HEK293 (cell line): Measurements from ENCODE around the gene RACK1.

ENCODE experiments used
- AEBP2 ChIP-seq: fragments of 450-650 bp; formaldehyde crosslinking; IDR thresholded peaks from 2 replicates; pipeline ENCODE4 v1.5.1; 2016; ENCODE audit warnings: missing biosample characterization, missing genetic modification characterization, borderline replicate concordance
- GLI2 ChIP-seq: fragments of 450-650 bp; formaldehyde crosslinking; IDR thresholded peaks from 2 replicates; pipeline ENCODE4; 2017; ENCODE audit warnings: missing biosample characterization, missing genetic modification characterization, low read depth, borderline replicate concordance
- KLF10 ChIP-seq: fragments of 450-650 bp; IDR thresholded peaks from 2 replicates; pipeline ENCODE4 v1.5.1; 2018; ENCODE audit warnings: missing biosample characterization, mild to moderate bottlenecking, missing genetic modification characterization
- KLF8 ChIP-seq: fragments of 450-650 bp; formaldehyde crosslinking; IDR thresholded peaks from 2 replicates; pipeline ENCODE4 v1.5.1; 2016; ENCODE audit warnings: missing biosample characterization, missing genetic modification characterization
- OSR2 ChIP-seq: fragments of 450-650 bp; formaldehyde crosslinking; IDR thresholded peaks from 2 replicates; pipeline ENCODE4 v1.5.1; 2016; ENCODE audit warnings: missing biosample characterization, missing genetic modification characterization
- PRDM6 ChIP-seq: fragments of 450-650 bp; formaldehyde crosslinking; IDR thresholded peaks from 2 replicates; pipeline ENCODE4 v1.5.1; 2017; ENCODE audit warnings: missing biosample characterization, missing genetic modification characterization
- RBAK ChIP-seq: fragments of 450-650 bp; formaldehyde crosslinking; IDR thresholded peaks from 2 replicates; pipeline ENCODE4 v1.5.1; 2016; ENCODE audit warnings: missing biosample characterization, missing genetic modification characterization
- SCRT1 ChIP-seq: fragments of 450-650 bp; formaldehyde crosslinking; IDR thresholded peaks from 2 replicates; pipeline ENCODE4 v1.5.1; 2016; ENCODE audit warnings: missing biosample characterization, missing genetic modification characterization, borderline replicate concordance
- SP2 ChIP-seq: fragments of 450-650 bp; formaldehyde crosslinking; IDR thresholded peaks from 2 replicates; pipeline ENCODE4 v1.5.1; 2016; ENCODE audit warnings: missing biosample characterization, missing genetic modification characterization
- ZBTB44 ChIP-seq: fragments of 450-650 bp; IDR thresholded peaks from 2 replicates; pipeline ENCODE4 v1.5.1; 2018; ENCODE audit warnings: missing biosample characterization, mild to moderate bottlenecking, missing genetic modification characterization
- ZBTB8A ChIP-seq: fragments of 450-650 bp; formaldehyde crosslinking; IDR thresholded peaks from 2 replicates; pipeline ENCODE4 v1.5.1; 2016; ENCODE audit warnings: missing biosample characterization, missing genetic modification characterization
- ZNF140 ChIP-seq: fragments of 450-650 bp; formaldehyde crosslinking; IDR thresholded peaks from 2 replicates; pipeline ENCODE4 v1.5.1; 2016; ENCODE audit warnings: missing biosample characterization, missing genetic modification characterization
- ZNF148 ChIP-seq: fragments of 450-650 bp; formaldehyde crosslinking; IDR thresholded peaks from 2 replicates; pipeline ENCODE4 v1.5.0; 2017; ENCODE audit warnings: missing biosample characterization, missing genetic modification characterization, borderline replicate concordance
- ZNF223 ChIP-seq: fragments of 450-650 bp; formaldehyde crosslinking; IDR thresholded peaks from 2 replicates; pipeline ENCODE4 v1.5.1; 2016; ENCODE audit warnings: missing biosample characterization, missing genetic modification characterization
- ZNF26 ChIP-seq: fragments of 450-650 bp; formaldehyde crosslinking; IDR thresholded peaks from 2 replicates; pipeline ENCODE4 v1.5.1; 2016; ENCODE audit warnings: missing biosample characterization, missing genetic modification characterization
- ZNF341 ChIP-seq: fragments of 450-650 bp; formaldehyde crosslinking; IDR thresholded peaks from 2 replicates; pipeline ENCODE4; 2016; ENCODE audit warnings: low read depth, missing biosample characterization, missing genetic modification characterization
- ZNF433 ChIP-seq: fragments of 450-650 bp; formaldehyde crosslinking; IDR thresholded peaks from 2 replicates; pipeline ENCODE4 v1.5.1; 2016; ENCODE audit warnings: missing biosample characterization, missing genetic modification characterization, low read depth
- ZNF513 ChIP-seq: fragments of 450-650 bp; IDR thresholded peaks from 2 replicates; pipeline ENCODE4 v1.5.1; 2018; ENCODE audit warnings: missing biosample characterization, missing genetic modification characterization
- ZNF555 ChIP-seq: fragments of 450-650 bp; formaldehyde crosslinking; conservative IDR thresholded peaks from 2 replicates; pipeline ENCODE4 v1.5.1; 2017; ENCODE audit warnings: missing biosample characterization, mild to moderate bottlenecking, missing genetic modification characterization, inconsistent platforms
- ZNF558 ChIP-seq: fragments of 450-650 bp; formaldehyde crosslinking; IDR thresholded peaks from 2 replicates; pipeline ENCODE4 v1.5.1; 2016; ENCODE audit warnings: missing biosample characterization, missing genetic modification characterization
- ZNF621 ChIP-seq: fragments of 450-650 bp; formaldehyde crosslinking; IDR thresholded peaks from 2 replicates; pipeline ENCODE4 v1.5.1; 2017; ENCODE audit warnings: missing biosample characterization, missing genetic modification characterization
- ZNF747 ChIP-seq: fragments of 450-650 bp; formaldehyde crosslinking; IDR thresholded peaks from 2 replicates; pipeline ENCODE4 v1.5.1; 2016; ENCODE audit warnings: missing biosample characterization, missing genetic modification characterization
- TF ChIP-seq, protein P1 (sequence below): fragments of 450-650 bp; formaldehyde crosslinking; IDR thresholded peaks from 2 replicates; pipeline ENCODE4 v1.5.1; 2016; ENCODE audit warnings: missing biosample characterization, missing genetic modification characterization
- TF ChIP-seq, protein P2 (sequence below): fragments of 450-650 bp; formaldehyde crosslinking; IDR thresholded peaks from 2 replicates; pipeline ENCODE4 v1.5.1; 2016; ENCODE audit warnings: missing biosample characterization, missing genetic modification characterization

The RACK1 gene

DNA sequence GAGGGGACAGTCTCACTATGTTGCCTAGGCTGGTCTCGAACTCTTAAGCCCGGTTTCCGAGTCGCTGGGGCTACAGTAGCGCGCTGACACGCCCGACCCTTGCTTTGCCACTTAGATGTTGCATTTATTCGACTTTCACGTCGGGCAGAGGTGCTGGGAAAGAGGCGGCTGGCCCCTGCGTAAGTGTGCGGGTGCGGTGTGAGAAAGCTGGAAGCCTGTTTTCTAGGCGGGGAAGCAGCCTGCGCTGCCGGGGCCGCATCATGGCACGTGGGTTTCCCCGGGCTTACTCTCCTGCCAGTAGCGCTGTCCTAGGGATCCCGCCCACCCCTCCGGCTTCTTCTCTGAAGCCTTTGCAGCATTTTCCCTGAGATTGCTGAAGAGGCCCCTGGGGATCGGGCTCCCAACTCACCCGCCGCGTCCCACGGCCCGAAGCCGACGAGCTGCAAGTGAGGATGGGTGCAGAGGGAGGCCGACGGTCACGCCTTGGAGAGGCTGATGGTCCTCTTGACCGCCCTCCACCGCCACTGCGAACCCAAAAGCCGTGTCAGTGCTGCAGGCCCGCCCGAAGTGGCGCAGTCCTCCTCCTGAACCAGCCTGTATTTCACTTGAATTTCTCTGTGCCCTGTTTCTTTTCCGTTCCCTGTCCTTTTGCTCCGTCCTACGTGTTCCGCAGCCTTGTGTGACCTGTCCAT is 26.4 kb downstream of the RACK1 start (continued):
- TF ChIP-seq PRDM6 (tag by site-specific recombination) (no peak), ZBTB44 (tag by site-specific recombination) (peak; percentile 86), ZBTB8A (tag by site-specific recombination) (peak; percentile 85), ZNF747 (tag by site-specific recombination) (no peak), OSR2 (tag by site-specific recombination) (peak; percentile 84), ZNF558 (tag by site-specific recombination) (no peak), ZNF140 (tag by site-specific recombination) (no peak), ZNF433 (tag by site-specific recombination) (no peak), AEBP2 (no peak), GLI2 (tag by site-specific recombination) (no peak), ZNF555 (no peak), ZNF148 (tag by site-specific recombination) (no peak), ZNF26 (no peak), ZNF341 (tag by site-specific recombination) (peak; percentile 92), ZNF513 (tag by site-specific recombination) (no peak), KLF10 (tag by site-specific recombination) (no peak; the same call in 1 of the 2 replicates), RBAK (tag by site-specific recombination) (no peak), ZNF621 (no peak), SCRT1 (no peak), SP2 (peak; percentile 55; the same call in 1 of the 2 replicates), KLF8 (tag by site-specific recombination) (peak; percentile 45), ZNF223 (tag by site-specific recombination) (no peak)
- TF ChIP-seq, protein P1, sequence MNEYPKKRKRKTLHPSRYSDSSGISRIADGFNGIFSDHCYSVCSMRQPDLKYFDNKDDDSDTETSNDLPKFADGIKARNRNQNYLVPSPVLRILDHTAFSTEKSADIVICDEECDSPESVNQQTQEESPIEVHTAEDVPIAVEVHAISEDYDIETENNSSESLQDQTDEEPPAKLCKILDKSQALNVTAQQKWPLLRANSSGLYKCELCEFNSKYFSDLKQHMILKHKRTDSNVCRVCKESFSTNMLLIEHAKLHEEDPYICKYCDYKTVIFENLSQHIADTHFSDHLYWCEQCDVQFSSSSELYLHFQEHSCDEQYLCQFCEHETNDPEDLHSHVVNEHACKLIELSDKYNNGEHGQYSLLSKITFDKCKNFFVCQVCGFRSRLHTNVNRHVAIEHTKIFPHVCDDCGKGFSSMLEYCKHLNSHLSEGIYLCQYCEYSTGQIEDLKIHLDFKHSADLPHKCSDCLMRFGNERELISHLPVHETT: no peak
- TF ChIP-seq, protein P2, sequence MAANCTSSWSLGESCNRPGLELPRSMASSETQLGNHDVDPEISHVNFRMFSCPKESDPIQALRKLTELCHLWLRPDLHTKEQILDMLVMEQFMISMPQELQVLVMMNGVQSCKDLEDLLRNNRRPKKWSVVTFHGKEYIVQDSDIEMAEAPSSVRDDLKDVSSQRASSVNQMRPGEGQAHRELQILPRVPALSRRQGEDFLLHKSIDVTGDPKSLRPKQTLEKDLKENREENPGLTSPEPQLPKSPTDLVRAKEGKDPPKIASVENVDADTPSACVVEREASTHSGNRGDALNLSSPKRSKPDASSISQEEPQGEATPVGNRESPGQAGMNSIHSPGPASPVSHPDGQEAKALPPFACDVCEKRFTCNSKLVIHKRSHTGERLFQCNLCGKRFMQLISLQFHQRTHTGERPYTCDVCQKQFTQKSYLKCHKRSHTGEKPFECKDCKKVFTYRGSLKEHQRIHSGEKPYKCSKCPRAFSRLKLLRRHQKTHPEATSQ (tag by site-specific recombination): no peak
